ENCODE measurements around the gene KRTAP4-11.

DNA sequence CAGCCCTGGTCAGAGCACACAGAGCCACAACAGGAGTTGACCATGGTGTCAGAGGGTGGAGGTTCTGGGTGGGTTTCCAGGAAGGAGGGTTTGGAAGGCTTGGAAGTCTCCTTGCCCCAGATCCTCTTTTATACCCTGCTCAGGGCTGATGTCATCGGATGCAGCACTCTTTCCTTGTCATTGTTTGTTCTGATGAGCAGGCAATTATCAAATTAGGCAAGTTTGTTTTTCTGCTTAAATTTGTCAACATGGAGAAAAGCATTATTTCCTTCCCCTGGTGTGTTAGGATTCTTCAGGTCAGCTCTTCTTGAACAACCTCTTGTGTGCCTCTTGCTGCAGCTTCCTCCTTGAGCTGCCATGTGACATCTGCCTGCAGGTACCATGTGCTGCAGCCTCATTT is 42.5 kb upstream of the KRTAP4-11 start, which contains the start of gene KRTAP4-4:
- no peak for TF ChIP-seq EP300 (IDR thresholded peaks at IDR 0.05; ENCODE audit: borderline replicate concordance)
- TF ChIP-seq, protein P1, sequence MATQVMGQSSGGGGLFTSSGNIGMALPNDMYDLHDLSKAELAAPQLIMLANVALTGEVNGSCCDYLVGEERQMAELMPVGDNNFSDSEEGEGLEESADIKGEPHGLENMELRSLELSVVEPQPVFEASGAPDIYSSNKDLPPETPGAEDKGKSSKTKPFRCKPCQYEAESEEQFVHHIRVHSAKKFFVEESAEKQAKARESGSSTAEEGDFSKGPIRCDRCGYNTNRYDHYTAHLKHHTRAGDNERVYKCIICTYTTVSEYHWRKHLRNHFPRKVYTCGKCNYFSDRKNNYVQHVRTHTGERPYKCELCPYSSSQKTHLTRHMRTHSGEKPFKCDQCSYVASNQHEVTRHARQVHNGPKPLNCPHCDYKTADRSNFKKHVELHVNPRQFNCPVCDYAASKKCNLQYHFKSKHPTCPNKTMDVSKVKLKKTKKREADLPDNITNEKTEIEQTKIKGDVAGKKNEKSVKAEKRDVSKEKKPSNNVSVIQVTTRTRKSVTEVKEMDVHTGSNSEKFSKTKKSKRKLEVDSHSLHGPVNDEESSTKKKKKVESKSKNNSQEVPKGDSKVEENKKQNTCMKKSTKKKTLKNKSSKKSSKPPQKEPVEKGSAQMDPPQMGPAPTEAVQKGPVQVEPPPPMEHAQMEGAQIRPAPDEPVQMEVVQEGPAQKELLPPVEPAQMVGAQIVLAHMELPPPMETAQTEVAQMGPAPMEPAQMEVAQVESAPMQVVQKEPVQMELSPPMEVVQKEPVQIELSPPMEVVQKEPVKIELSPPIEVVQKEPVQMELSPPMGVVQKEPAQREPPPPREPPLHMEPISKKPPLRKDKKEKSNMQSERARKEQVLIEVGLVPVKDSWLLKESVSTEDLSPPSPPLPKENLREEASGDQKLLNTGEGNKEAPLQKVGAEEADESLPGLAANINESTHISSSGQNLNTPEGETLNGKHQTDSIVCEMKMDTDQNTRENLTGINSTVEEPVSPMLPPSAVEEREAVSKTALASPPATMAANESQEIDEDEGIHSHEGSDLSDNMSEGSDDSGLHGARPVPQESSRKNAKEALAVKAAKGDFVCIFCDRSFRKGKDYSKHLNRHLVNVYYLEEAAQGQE (IDR thresholded peaks at IDR 0.05; ENCODE audit: low read depth) = no peak
- no peak for TF ChIP-seq TCF12 (IDR thresholded peaks at IDR 0.05; ENCODE audit: low read depth)
- TF ChIP-seq, protein P2, sequence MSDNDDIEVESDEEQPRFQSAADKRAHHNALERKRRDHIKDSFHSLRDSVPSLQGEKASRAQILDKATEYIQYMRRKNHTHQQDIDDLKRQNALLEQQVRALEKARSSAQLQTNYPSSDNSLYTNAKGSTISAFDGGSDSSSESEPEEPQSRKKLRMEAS (IDR thresholded peaks at IDR 0.05) = no peak
- TF ChIP-seq CEBPB (IDR thresholded peaks at IDR 0.05) = no peak

Measured in Ishikawa (cell line).